ENCODE results near the gene SMIM35. TPM values are rescaled to one million over a fixed set of nuclear protein-coding genes. Genes with fewer than 3 reads are reported as not detected.

Gene SMIM35
- total and polyA plus RNA-seq, 2 of the 13 experiments (the other 11 are each of a cell fraction or from before 2014, with no cell fraction given) = not detected

- TF ChIP-seq HBP1 (CRISPR knock-in tag; IDR thresholded peaks at IDR 0.05; ENCODE audit: low read depth) (no peak; the same call in 1 of the 2 replicates), HMGXB3 (CRISPR knock-in tag; IDR thresholded peaks at IDR 0.05; ENCODE audit: borderline replicate concordance) (peak; percentile 53; the same call in 1 of the 2 replicates)
Observed at GRCh38 chr11:118095967-118096367, 9.2 kb upstream of the SMIM35 start (continued).

- Histone ChIP-seq H3K27ac (ENCODE audit: extremely low read length, insufficient read depth, low read length) (peak overlapping the region; percentile 61), H3K36me3 (replicated peaks in 1 of 2; ENCODE audit: control insufficient read depth in 1 of 2, insufficient read depth in 2 of 2, low read length in 2 of 2) (no peaks in the 10 kb centered on the region), H4K20me1 (ENCODE audit: insufficient read depth, low read length) (no peaks in the 10 kb centered on the region), H3K9me3 (ENCODE audit: low read length) (no peaks in the 10 kb centered on the region), H2AFZ (ENCODE audit: low read length) (no peak overlapping the region), H3K4me3 (replicated peaks in 1 of 3; ENCODE audit: insufficient read depth in 1 of 3, low read depth in 2 of 3, low read length in 3 of 3) (peak overlapping the region in 2 of 3 experiments; percentile 1 to 16; a peak in 1 of 6 replicates), H3K4me1 (ENCODE audit: insufficient read depth, low read length) (peaks cover 100% of the 10 kb centered on the region), H3K27me3 (ENCODE audit: control insufficient read depth in 1 of 2, insufficient read depth in 2 of 2, low read length in 2 of 2) (no peaks in the 10 kb centered on the region; a peak in 1 of 5 replicates), H3K9ac (ENCODE audit: insufficient read depth, low read depth, low read length) (no peak overlapping the region), H3K4me2 (ENCODE audit: low read depth, low read length) (peak overlapping the region; percentile 57), H3K79me2 (ENCODE audit: insufficient read depth, low read length) (no peaks in the 10 kb centered on the region)
- ATAC-seq (no peak), FAIRE-seq (no peak), DNase-seq (ENCODE audit: low spot score) (no peak)
- 64% methylated on average over 4 of the region's 4 CpGs for WGBS (ENCODE audit: low lambda C conversion rate)
- POLR2A ChIA-PET = no interaction called here
- in situ Hi-C loops (cut with HindIII; ENCODE audit: extremely low pct_ligation_motif_present, low pct_unique_long_range_greater_than_20kb) = no loop called here
- CTCF ChIA-PET (ENCODE audit: low intra/inter-chr PET ratio, low total read pairs) = no interaction called here
- intact Hi-C loops (cut with micrococcal nuclease; ENCODE audit: unreplicated experiment) = no loop called here
- BruUV-seq (replicated peaks) = no TSS peak
- no peak for TF ChIP-seq PHF21A (CRISPR knock-in tag; IDR thresholded peaks at IDR 0.05)
- no peak for TF ChIP-seq NR2F6 (IDR thresholded peaks at IDR 0.05)
- no peak for TF ChIP-seq NR2F6 (CRISPR knock-in tag; IDR thresholded peaks at IDR 0.05)
- no peak for TF ChIP-seq RBM39 (IDR thresholded peaks at IDR 0.05; ENCODE audit: low read depth, low read length, poor library complexity, severe bottlenecking)
- TF ChIP-seq ZFY (CRISPR knock-in tag; IDR thresholded peaks at IDR 0.05) = peak; percentile 18; the same call in 1 of the 2 replicates
- no peak for TF ChIP-seq MIXL1 (CRISPR knock-in tag; IDR thresholded peaks at IDR 0.05)
- no peak for TF ChIP-seq ZNF138 (CRISPR knock-in tag; IDR thresholded peaks at IDR 0.05; ENCODE audit: low read depth)
- no peak for TF ChIP-seq HNF4G (IDR thresholded peaks at IDR 0.05; ENCODE audit: borderline replicate concordance, low read depth, low read length)
- 0 out of 2 replicates have a peak, but pooled peaks have one; percentile 0 for TF ChIP-seq HNF4G (CRISPR knock-in tag; IDR thresholded peaks at IDR 0.05; ENCODE audit: borderline replicate concordance, low read depth)
- TF ChIP-seq ZNF414 (CRISPR knock-in tag; IDR thresholded peaks at IDR 0.05) = 0 out of 2 replicates have a peak, but pooled peaks have one; percentile 16
- TF ChIP-seq ATF3 (CRISPR knock-in tag; IDR thresholded peaks at IDR 0.05) = no peak
- no peak for TF ChIP-seq JUN (CRISPR knock-in tag; IDR thresholded peaks at IDR 0.05)
- no peak for TF ChIP-seq SNAI1 (CRISPR knock-in tag; IDR thresholded peaks at IDR 0.05; ENCODE audit: borderline replicate concordance)
- TF ChIP-seq REXO4 (CRISPR knock-in tag; IDR thresholded peaks at IDR 0.05; ENCODE audit: borderline replicate concordance) = no peak
Observed at GRCh38 chr11:118095493-118095892, 8.7 kb upstream of the SMIM35 start.
